ENCODE measurements around the gene DOCK11.

DNA sequence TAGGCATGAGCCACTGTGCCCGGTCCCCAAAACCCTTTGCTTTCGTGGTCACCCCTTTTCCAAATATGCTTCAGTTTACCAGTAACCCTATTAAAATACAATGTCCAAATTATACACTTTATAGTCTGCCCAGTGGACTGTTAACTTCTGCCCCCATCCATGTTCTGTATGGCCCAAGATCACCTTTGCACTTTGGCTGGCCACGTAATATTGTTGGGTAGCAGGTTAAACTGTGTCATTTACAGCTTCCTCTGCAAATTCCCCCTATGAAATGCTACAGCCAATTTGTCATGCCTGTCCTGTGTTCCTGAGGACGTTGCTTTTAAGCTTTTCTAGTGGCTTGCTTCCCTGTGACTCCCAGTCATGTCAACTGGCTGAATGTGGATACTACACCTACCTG is 130.7 kb downstream of the DOCK11 start:
- TF ChIP-seq, protein P1, sequence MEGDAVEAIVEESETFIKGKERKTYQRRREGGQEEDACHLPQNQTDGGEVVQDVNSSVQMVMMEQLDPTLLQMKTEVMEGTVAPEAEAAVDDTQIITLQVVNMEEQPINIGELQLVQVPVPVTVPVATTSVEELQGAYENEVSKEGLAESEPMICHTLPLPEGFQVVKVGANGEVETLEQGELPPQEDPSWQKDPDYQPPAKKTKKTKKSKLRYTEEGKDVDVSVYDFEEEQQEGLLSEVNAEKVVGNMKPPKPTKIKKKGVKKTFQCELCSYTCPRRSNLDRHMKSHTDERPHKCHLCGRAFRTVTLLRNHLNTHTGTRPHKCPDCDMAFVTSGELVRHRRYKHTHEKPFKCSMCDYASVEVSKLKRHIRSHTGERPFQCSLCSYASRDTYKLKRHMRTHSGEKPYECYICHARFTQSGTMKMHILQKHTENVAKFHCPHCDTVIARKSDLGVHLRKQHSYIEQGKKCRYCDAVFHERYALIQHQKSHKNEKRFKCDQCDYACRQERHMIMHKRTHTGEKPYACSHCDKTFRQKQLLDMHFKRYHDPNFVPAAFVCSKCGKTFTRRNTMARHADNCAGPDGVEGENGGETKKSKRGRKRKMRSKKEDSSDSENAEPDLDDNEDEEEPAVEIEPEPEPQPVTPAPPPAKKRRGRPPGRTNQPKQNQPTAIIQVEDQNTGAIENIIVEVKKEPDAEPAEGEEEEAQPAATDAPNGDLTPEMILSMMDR (conservative IDR thresholded peaks at IDR 0.05; ENCODE audit: low read length), result no peak
- TF ChIP-seq EZH2phosphoT487 (IDR thresholded peaks at IDR 0.05; ENCODE audit: borderline replicate concordance, low read depth, low read length), result no peak
